Measurements from ENCODE around the gene SPINK6. TPM values are rescaled to one million over a fixed set of nuclear protein-coding genes. Genes with fewer than 3 reads are reported as not detected.

SPINK6 gene
- total and polyA plus RNA-seq, 2 donors = 1.2 to 9.9 TPM

GRCh38 chr5:148248894-148249293 is 46.1 kb downstream of the SPINK6 start:
- no peaks in the 10 kb centered on the region for H3K36me3 ChIP-seq (ENCODE audit: control insufficient read depth in 2 of 2, insufficient read depth in 2 of 2, low read length in 1 of 2)
- H3K9me3 ChIP-seq (ENCODE audit: control insufficient read depth in 2 of 2, insufficient read depth in 1 of 2, low read length in 1 of 2) = no peaks in the 10 kb centered on the region
- DNase-seq (ENCODE audit: low read depth in 6 of 9, low spot score in 9 of 9) = no peak
- no peak overlapping the region for H3K27ac ChIP-seq (ENCODE audit: low read depth in 1 of 2, low read length in 1 of 2)
- H3K27me3 ChIP-seq (ENCODE audit: control insufficient read depth in 2 of 2, insufficient read depth in 1 of 2, low read length in 1 of 2) = no peaks in the 10 kb centered on the region
- H3K4me3 ChIP-seq (ENCODE audit: low read length in 2 of 2) = no peak overlapping the region
- H3K4me1 ChIP-seq (ENCODE audit: control insufficient read depth in 2 of 2, insufficient read depth in 2 of 2, low read length in 2 of 2) = no peaks in the 10 kb centered on the region
- WGBS = 91% methylated on average over 2 of the region's 2 CpGs

- Histone ChIP-seq H3K36me3 (ENCODE audit: control insufficient read depth in 2 of 2, insufficient read depth in 2 of 2, low read length in 1 of 2) (no peaks in the 10 kb centered on the region), H3K27me3 (ENCODE audit: control insufficient read depth in 2 of 2, insufficient read depth in 1 of 2, low read length in 1 of 2) (no peaks in the 10 kb centered on the region), H3K27ac (ENCODE audit: low read depth in 1 of 2, low read length in 1 of 2) (no peak overlapping the region), H3K9me3 (ENCODE audit: control insufficient read depth in 2 of 2, insufficient read depth in 1 of 2, low read length in 1 of 2) (no peaks in the 10 kb centered on the region), H3K4me1 (ENCODE audit: control insufficient read depth in 2 of 2, insufficient read depth in 2 of 2, low read length in 2 of 2) (no peaks in the 10 kb centered on the region), H3K4me3 (ENCODE audit: low read length in 2 of 2) (no peak overlapping the region)
- DNase-seq (ENCODE audit: low read depth in 6 of 9, low spot score in 9 of 9) = no peak
Observed at GRCh38 chr5:148255456-148255855, 52.6 kb downstream of the SPINK6 start.

- H3K4me1 ChIP-seq (ENCODE audit: control insufficient read depth in 2 of 2, insufficient read depth in 2 of 2, low read length in 2 of 2) = no peaks in the 10 kb centered on the region
- no peaks in the 10 kb centered on the region for H3K27me3 ChIP-seq (ENCODE audit: control insufficient read depth in 2 of 2, insufficient read depth in 1 of 2, low read length in 1 of 2)
- H3K4me3 ChIP-seq (ENCODE audit: low read length in 2 of 2) = no peak overlapping the region
- no peaks in the 10 kb centered on the region for H3K9me3 ChIP-seq (ENCODE audit: control insufficient read depth in 2 of 2, insufficient read depth in 1 of 2, low read length in 1 of 2)
- no peak for DNase-seq (ENCODE audit: low read depth in 6 of 9, low spot score in 9 of 9)
- 74% methylated on average over 2 of the region's 2 CpGs for WGBS
- no peaks in the 10 kb centered on the region for H3K36me3 ChIP-seq (ENCODE audit: control insufficient read depth in 2 of 2, insufficient read depth in 2 of 2, low read length in 1 of 2)
- no peak overlapping the region for H3K27ac ChIP-seq (ENCODE audit: low read depth in 1 of 2, low read length in 1 of 2)
Observed at GRCh38 chr5:148259288-148259687, 56.4 kb downstream of the SPINK6 start.

- Histone ChIP-seq H3K9me3 (ENCODE audit: control insufficient read depth in 2 of 2, insufficient read depth in 1 of 2, low read length in 1 of 2) (no peaks in the 10 kb centered on the region), H3K36me3 (ENCODE audit: control insufficient read depth in 2 of 2, insufficient read depth in 2 of 2, low read length in 1 of 2) (no peaks in the 10 kb centered on the region), H3K27ac (ENCODE audit: low read depth in 1 of 2, low read length in 1 of 2) (no peak overlapping the region), H3K27me3 (ENCODE audit: control insufficient read depth in 2 of 2, insufficient read depth in 1 of 2, low read length in 1 of 2) (no peaks in the 10 kb centered on the region), H3K4me1 (ENCODE audit: control insufficient read depth in 2 of 2, insufficient read depth in 2 of 2, low read length in 2 of 2) (no peaks in the 10 kb centered on the region), H3K4me3 (ENCODE audit: low read length in 2 of 2) (no peak overlapping the region)
- DNase-seq (ENCODE audit: low read depth in 6 of 9, low spot score in 9 of 9) = no peak
Observed at GRCh38 chr5:148261221-148261620, 58.4 kb downstream of the SPINK6 start.

Other genes starting within 250 kb of the SPINK6 start
- gene SPINK5, start 139.1 kb upstream of the SPINK6 start, total RNA-seq = 3.4 TPM
- 41.6 TPM for gene SPINK5, start 139.1 kb upstream of the SPINK6 start, polyA plus RNA-seq
- not detected for gene SPINK14, start 34.5 kb upstream of the SPINK6 start, total RNA-seq
- gene SPINK14, start 34.5 kb upstream of the SPINK6 start, polyA plus RNA-seq = not detected
- gene MARCOL, start 35.5 kb downstream of the SPINK6 start, total RNA-seq = not detected
- gene MARCOL, start 35.5 kb downstream of the SPINK6 start, polyA plus RNA-seq = not detected
- gene SPINK13, start 65.8 kb downstream of the SPINK6 start, total RNA-seq = not detected
- 1.1 TPM for gene SPINK13, start 65.8 kb downstream of the SPINK6 start, polyA plus RNA-seq
- 1.2 TPM for gene SPINK7, start 109.4 kb downstream of the SPINK6 start, total RNA-seq
- gene SPINK7, start 109.4 kb downstream of the SPINK6 start, polyA plus RNA-seq = 33.6 TPM
- 0.33 TPM for gene SPINK9, start 132.5 kb downstream of the SPINK6 start, total RNA-seq
- 13.5 TPM for gene SPINK9, start 132.5 kb downstream of the SPINK6 start, polyA plus RNA-seq
- 49.9 TPM for gene FBXO38, start 180.9 kb downstream of the SPINK6 start, total RNA-seq
- gene FBXO38, start 180.9 kb downstream of the SPINK6 start, polyA plus RNA-seq = 25.1 TPM

All from thymus (tissue), 11 donors.